Glutamatergic neuron (in vitro differentiated cells): ENCODE results near the gene RNF150. TPM values are rescaled to one million over a fixed set of nuclear protein-coding genes. Genes with fewer than 3 reads are reported as not detected.
A peak's percentile ranks its signal among the peaks of the same experiment; 100 is the strongest.

ENCODE experiments used
- DNase-seq: peaks from one replicate; pipeline ENCODE4 v3.0.0; 2022
- H3K27ac Mint-ChIP-seq: one replicate; pipeline ENCODE4 v1.8.0; 2020; ENCODE audit warnings: mild to moderate bottlenecking, mixed read lengths, inconsistent platforms; ENCODE audit not compliant: unreplicated experiment
- H3K27me3 Mint-ChIP-seq: one replicate; pipeline ENCODE4 v1.8.0; 2020; ENCODE audit warnings: mild to moderate bottlenecking, moderate library complexity, mixed read lengths, inconsistent platforms; ENCODE audit not compliant: unreplicated experiment
- H3K36me3 Mint-ChIP-seq: one replicate; pipeline ENCODE4 v1.8.0; 2020; ENCODE audit warnings: mild to moderate bottlenecking, mixed read lengths, inconsistent platforms; ENCODE audit not compliant: unreplicated experiment
- H3K4me1 Mint-ChIP-seq: one replicate; pipeline ENCODE4 v1.8.0; 2020; ENCODE audit warnings: mild to moderate bottlenecking, low read depth, mixed read lengths, inconsistent platforms; ENCODE audit not compliant: unreplicated experiment
- H3K4me3 Mint-ChIP-seq: one replicate; pipeline ENCODE4 v1.8.0; 2020; ENCODE audit warnings: mild to moderate bottlenecking, mixed read lengths, inconsistent platforms; ENCODE audit not compliant: unreplicated experiment
- H3K9me3 Mint-ChIP-seq: one replicate; pipeline ENCODE4 v1.8.0; 2020; ENCODE audit warnings: mild to moderate bottlenecking, moderate library complexity, mixed read lengths, inconsistent platforms; ENCODE audit not compliant: unreplicated experiment
- total RNA-seq: library from RNA; stranded (reverse); fragmentation: NEBNext Ultra II Directional; extraction: Animal tissue kit (Norgen Biotek cat#: 25700); gene quantifications from one replicate; pipeline ENCODE4 v1.2.1, GENCODE V29; 2021; ENCODE audit not compliant: unreplicated experiment
- TF ChIP-seq, protein P1 (sequence below): fragments of 200-600 bp; sonication (generic); IDR thresholded peaks from one replicate; pipeline ENCODE4 v1.5.0; 2021; ENCODE audit not compliant: partially characterized antibody, unreplicated experiment

The RNF150 gene
- total RNA-seq, 1 donor from 2014 or later: 23.3 TPM

DNA sequence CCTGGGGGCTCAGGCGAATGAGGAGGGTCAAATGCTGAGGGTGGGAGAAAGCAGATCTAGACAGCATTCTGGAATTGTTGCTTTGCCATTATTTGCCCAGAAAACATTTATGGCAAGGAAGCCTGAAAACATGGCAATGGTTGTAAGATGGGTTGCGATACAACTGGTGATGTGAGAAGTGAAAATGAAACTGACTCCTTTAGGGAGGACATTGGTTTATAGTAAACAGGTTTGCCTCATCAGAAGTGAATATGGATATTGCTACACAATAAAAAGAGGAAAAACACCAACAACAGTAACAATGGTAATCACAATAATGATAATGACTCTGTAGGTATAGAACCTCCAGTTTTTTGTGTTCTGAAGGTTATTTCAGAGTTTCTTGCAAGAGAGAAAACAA is 270.1 kb downstream of the RNF150 start:
- Mint-ChIP-seq H3K36me3 (no peaks in the 10 kb centered on the region), H3K27me3 (no peaks in the 10 kb centered on the region), H3K4me1 (peaks cover 2% of the 10 kb centered on the region), H3K4me3 (no peak overlapping the region), H3K27ac (no peak overlapping the region), H3K9me3 (no peaks in the 10 kb centered on the region)
- DNase-seq: no peak
- TF ChIP-seq, protein P1, sequence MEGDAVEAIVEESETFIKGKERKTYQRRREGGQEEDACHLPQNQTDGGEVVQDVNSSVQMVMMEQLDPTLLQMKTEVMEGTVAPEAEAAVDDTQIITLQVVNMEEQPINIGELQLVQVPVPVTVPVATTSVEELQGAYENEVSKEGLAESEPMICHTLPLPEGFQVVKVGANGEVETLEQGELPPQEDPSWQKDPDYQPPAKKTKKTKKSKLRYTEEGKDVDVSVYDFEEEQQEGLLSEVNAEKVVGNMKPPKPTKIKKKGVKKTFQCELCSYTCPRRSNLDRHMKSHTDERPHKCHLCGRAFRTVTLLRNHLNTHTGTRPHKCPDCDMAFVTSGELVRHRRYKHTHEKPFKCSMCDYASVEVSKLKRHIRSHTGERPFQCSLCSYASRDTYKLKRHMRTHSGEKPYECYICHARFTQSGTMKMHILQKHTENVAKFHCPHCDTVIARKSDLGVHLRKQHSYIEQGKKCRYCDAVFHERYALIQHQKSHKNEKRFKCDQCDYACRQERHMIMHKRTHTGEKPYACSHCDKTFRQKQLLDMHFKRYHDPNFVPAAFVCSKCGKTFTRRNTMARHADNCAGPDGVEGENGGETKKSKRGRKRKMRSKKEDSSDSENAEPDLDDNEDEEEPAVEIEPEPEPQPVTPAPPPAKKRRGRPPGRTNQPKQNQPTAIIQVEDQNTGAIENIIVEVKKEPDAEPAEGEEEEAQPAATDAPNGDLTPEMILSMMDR: no peak

DNA sequence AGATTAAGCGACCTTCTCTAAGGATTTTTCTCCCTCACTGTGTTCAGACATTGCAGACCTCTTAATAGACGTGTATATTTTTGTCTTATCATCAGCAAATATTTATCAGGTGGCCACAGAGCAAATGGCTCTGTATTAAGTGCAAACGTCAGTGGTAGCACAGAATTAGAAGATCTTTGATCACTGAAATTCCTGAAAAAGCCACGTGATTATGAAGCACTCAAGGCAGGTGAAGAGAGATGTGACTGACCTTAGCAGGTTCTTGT is 271.2 kb downstream of the RNF150 start:
- TF ChIP-seq, protein P1: no peak
- Mint-ChIP-seq H3K4me1 (peaks cover 2% of the 10 kb centered on the region), H3K4me3 (no peak overlapping the region), H3K27ac (no peak overlapping the region), H3K36me3 (no peaks in the 10 kb centered on the region), H3K9me3 (no peaks in the 10 kb centered on the region), H3K27me3 (no peaks in the 10 kb centered on the region)
- no peak for DNase-seq

DNA sequence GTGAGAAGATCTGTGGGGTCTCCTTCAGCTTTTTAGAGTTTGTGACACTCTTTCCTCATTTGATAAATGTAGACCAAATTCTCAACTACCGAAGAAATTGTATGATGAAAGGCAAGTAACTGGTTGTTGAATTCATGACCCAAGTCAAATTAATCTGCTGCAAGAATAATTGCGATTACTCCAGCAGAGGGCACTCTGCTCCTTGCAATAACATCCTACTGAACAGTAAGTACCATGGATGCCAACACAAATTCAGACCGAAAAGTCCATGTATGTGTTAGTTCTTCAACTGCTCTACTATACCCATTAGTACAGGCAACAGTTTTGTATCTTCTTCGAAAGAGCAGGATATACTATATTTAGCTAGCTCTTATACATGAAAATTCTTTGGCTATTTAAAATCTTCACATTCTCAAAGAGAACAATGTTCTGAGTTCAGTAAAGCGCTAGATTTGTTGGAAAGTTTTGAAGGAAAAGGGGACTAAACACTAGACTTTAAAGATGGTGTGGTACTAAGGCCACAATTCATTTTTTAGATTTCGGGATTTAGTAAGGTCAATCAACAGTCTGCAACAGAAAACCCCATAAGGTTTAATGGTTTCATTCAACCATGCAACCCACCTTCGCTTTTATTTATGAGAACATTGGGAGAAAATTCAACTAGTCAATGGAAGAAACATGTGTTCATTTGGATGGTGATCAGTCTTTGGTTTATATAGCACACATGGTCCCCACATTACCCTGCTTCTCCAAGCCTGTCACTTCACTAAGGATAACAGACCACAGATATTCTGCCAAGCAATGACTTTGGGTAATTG is 271.7 kb downstream of the RNF150 start:
- Mint-ChIP-seq H3K4me3 (no peak overlapping the region), H3K9me3 (no peaks in the 10 kb centered on the region), H3K27ac (no peak overlapping the region), H3K36me3 (no peaks in the 10 kb centered on the region), H3K27me3 (peaks cover 2% of the 10 kb centered on the region), H3K4me1 (peaks cover 2% of the 10 kb centered on the region)
- DNase-seq: peak; percentile 34
- TF ChIP-seq, protein P1: peak; percentile 78

DNA sequence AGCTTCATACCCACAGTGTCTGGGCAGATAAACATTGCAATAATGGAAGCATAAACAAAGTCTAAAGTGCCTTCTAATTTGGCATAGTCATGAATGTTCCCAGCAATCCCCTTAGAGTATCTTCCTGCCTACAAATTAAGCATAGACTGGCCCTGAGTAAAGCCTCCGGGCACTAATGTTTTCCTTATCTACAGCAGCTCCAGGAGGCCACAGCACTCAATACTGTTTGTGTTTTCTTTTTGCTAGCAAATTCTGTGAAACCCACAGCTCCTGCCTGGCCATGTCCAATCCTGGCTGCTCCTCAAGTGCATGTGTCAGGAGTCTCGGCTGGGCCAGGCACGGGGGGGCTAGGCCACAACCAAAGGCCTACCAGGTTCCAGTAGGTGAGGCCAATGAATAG is 274.4 kb downstream of the RNF150 start:
- Mint-ChIP-seq H3K36me3 (no peaks in the 10 kb centered on the region), H3K27ac (no peak overlapping the region), H3K9me3 (no peaks in the 10 kb centered on the region), H3K4me3 (no peak overlapping the region), H3K4me1 (peaks cover 2% of the 10 kb centered on the region), H3K27me3 (peaks cover 2% of the 10 kb centered on the region)
- DNase-seq: no peak
- TF ChIP-seq, protein P1: no peak

DNA sequence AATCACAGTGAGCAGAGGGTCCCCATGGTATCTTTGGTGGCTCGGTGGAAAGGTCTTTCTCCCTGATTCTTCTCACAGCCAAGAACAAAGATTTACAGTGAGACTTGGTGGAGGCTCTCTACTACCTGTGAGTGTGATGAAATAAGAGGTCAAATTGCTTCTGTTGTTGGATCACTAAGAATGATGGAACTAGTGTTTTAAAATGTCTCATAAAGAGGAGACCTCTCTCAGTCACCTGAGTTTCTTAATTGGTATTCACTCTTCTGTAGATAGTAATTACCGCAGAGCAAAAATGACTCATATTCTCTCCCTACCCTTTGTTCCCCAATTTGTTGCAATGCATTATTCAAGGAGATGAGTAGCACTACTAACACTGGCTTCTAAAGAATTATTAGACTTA is 276.2 kb downstream of the RNF150 start:
- no peaks in the 10 kb centered on the region for H3K36me3 Mint-ChIP-seq
- H3K4me1 Mint-ChIP-seq: no peaks in the 10 kb centered on the region
- no peak for DNase-seq
- peaks cover 2% of the 10 kb centered on the region for H3K27me3 Mint-ChIP-seq
- TF ChIP-seq, protein P1: no peak
- no peaks in the 10 kb centered on the region for H3K9me3 Mint-ChIP-seq
- H3K4me3 Mint-ChIP-seq: no peak overlapping the region
- no peak overlapping the region for H3K27ac Mint-ChIP-seq
